Body of pancreas (tissue), 4 donors: ENCODE data around the gene TCP11.

Experiments used
- POLR2A ChIP-seq, 3 donors: fragments of 450-650 bp; IDR thresholded peaks; one replicate each; pipeline ENCODE4 v1.6.1; 2016; ENCODE audit warnings: antibody characterized with exemption in 3 of 3, mild to moderate bottlenecking in 2 of 3
- TF ChIP-seq, protein P1 (sequence below), 7 experiments: fragments of 450-650 bp in 4 of 7; fragments of 200-600 bp in 3 of 7; sonication (generic) in 3 of 7; IDR thresholded peaks; one replicate each; pipeline ENCODE4 v1.5.1; 2016 to 2019; ENCODE audit warnings: antibody characterized with exemption in 7 of 7

DNA sequence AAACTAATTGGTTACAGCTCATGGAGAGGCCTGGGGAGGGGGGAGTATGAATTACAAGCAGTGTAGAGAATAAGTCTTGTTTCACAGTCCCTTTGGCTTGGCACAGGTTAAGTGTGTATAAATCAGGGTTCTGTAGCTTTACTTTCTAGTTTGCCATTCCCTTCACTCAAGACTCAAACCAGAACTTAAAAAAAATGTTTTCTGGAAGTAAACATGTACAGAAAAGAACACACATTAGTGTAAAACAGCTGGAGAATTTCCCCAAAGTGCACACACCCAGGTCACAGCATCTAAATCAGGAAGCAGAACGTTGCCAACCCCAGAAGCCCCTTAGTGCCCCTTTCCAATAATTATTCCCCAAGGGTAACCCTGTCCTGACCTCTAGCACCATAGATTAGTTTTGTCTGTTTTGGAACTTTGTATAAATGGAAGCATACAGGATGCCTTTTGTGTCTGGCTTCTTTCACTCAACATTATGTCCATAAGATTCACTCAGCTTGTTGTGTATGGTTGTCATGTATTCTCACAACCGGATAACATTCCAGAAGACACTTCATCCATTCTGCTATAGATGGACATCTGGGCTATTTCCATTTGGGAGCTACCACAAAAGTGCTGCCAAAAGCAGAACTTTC, 38.9 kb upstream of the TCP11 start:
- TF ChIP-seq, protein P1, sequence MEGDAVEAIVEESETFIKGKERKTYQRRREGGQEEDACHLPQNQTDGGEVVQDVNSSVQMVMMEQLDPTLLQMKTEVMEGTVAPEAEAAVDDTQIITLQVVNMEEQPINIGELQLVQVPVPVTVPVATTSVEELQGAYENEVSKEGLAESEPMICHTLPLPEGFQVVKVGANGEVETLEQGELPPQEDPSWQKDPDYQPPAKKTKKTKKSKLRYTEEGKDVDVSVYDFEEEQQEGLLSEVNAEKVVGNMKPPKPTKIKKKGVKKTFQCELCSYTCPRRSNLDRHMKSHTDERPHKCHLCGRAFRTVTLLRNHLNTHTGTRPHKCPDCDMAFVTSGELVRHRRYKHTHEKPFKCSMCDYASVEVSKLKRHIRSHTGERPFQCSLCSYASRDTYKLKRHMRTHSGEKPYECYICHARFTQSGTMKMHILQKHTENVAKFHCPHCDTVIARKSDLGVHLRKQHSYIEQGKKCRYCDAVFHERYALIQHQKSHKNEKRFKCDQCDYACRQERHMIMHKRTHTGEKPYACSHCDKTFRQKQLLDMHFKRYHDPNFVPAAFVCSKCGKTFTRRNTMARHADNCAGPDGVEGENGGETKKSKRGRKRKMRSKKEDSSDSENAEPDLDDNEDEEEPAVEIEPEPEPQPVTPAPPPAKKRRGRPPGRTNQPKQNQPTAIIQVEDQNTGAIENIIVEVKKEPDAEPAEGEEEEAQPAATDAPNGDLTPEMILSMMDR (IDR thresholded peaks at IDR 0.05), result no peak
- no peak for TF ChIP-seq POLR2A (IDR thresholded peaks at IDR 0.05)
